CD4-positive, alpha-beta T cell treated with Interferon alpha-2 for 1 hour (primary cell): ENCODE data around the gene TRUB2.

Experiments used
- DNase-seq, 2 donors: peaks; one replicate each; pipeline ENCODE4 v3.0.0-alpha.2; 2020 to 2022

The TRUB2 gene

DNA sequence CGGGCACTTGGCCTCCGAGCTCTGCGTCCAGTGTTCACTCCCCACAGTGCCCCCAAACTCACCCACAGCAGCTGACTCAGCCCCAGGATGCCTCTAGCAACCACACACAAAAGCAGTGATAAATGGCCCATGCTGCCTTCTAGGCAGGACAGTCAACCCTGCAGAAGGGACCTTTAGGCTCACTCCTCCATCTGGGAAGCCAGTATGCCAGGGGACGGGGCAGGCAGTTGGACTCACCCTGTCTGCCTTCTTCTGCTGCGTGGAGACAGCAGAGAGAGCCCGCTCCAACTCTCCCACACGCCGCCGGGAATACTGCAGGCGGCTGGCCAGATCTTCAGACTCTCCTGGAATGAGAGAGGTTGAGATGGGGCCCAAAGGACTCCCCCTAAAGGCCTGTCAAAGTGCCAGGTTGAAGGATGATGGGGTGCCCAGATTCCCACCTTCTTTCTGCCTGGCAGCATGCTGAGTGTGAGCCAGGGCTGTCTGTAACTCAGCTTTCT is 56.8 kb downstream of the TRUB2 start:
- no peak for DNase-seq

DNA sequence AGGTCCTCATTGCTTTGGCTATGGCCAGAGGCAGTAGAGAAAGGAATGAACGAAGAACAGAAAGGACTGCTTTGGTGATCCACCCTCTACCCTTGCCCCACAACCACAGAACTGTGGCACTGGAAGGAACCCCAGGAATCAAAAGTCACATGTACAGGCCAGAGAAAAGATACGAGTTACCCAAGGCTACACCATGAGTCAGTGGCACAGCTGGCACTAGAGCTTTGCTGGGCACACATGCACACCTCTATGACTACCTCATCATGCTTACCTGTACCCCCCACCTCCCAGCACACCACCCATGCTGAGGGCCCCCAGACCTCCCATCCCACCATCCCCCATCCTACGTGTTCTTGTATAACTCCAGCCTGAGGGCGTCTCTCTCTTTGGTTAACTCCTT is 59.6 kb downstream of the TRUB2 start:
- no peak for DNase-seq

DNA sequence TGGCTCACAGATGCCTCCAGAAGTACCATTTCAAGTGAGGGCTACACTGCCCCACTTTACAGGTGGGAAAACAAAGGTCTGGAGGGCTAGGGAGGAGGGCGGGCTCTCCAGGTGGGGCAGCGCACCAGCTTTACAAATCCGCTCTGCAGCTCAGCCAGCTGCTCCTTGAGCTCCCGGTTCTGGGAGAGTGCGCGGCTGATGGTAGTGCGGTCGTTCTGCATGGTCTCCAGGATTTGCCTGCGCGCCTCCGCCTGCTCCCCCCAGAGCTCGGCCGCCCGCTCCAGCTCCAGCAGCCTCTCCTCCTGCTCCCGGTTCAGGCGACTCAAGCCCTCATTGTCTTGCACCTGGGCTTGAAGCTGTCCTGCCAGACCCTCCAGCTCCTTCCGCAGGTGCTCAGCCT is 61.9 kb downstream of the TRUB2 start:
- no peak for DNase-seq

DNA sequence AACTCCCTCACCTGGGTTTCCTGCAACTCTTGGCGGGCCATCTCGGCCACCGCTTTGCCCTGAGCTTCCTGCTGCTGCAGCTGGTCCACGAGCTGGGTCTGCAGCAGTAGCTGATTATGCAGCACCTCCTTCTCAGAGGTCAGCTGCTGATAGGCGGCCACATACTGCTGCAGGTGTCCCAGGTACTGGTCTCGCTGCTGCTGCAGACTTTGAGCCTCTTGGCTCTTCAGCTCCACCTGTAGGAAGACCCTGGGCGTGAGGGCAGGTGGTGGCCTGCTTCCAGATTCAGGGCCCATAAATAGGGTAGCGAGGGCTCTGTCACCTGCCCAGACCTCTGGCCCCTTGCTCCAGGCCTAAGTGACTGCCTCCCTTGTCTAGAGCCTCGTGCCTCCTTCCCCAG is 63.1 kb downstream of the TRUB2 start:
- no peak for DNase-seq

DNA sequence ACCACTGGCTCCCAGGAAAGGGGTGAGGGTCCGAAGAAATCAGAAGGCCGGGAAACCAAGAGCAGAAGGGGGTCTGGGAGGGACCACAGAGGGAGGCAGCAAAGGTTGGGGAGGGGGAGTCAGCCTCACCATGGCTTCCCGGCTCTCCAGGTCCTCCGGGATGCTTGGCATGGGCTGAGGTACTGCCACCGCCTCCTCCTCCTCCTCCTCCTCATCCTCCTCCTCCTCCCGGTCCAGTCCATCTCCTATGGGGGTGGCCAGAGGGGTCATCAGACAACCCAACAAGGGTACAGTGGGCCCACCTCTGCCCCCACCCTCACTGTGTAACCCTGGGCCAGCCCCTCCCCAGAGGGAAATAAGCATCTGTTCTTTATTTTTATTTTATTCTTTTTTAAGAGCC is 63.9 kb downstream of the TRUB2 start:
- DNase-seq: no peak

DNA sequence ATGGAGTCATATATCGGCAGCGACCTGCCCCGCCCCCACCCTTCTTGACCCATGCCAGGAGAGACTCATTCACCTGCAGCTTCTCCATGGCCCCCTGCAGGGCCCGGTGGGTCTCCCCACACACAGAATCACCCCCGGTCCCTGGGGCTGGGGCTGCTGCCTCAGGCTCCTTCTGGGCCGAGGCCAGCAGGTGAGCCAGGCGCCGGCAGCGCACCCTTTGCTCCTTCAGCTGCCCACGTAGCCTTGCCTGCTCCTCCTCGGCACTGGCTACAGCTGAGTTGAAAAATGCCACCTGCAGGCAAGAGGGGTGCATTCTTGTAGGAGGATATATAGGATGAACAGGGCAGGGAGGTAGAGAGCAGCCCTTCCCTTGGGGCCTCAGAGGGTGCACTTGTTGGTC is 64.3 kb downstream of the TRUB2 start:
- DNase-seq: no peak

DNA sequence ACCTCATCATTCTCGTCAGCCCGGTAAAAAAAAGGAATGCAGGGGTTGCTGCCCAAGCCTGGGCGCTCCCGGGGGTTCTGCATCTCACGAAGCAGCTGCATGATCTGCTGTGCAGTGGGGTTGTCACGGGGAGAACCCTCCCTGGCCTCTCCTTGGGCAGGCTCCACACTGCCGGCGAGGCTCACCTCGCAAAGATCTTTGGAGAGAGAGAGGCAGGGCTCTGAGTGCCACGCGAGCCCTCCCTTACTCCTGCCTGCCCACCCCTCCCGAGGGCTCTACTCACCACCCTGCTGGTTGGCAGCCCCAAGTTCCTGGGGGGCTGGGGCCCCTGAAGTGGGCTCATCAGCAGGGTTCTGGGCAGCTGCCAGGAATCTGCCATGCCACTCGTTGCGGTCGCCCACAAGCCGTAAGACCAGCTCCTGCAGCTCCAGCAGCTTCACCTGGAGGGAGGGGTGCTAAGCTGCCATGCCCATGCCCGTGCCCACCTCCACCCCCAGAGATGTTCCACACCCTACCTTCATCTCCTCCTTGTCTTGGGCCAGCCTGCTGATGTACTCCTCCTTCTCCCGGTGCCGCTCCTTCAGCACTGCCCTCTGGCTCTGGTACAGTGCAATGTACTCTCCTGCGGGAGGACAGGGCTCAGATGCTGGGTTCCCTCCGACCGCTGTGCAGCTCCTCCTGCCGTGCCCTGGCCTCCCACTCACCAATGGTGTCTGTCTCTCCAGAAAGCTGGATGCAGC is 65.0 kb downstream of the TRUB2 start:
- DNase-seq: no peak
